A549 (cell line): ENCODE data around the gene SCG2. TPM values are rescaled to one million over a fixed set of nuclear protein-coding genes. Genes with fewer than 3 reads are reported as not detected.
A peak's percentile ranks its signal among the peaks of the same experiment; 100 is the strongest.

Experiments
- ATAC-seq, 2 experiments: fragments of 200-7000 bp in 1 of 2; fragments of >200 bp in 1 of 2; cut with Nextera tagmentation in 1 of 2; cut with Tn5 transposase in 1 of 2; 3 replicates each; pipeline versions ENCODE4 v1.8.0 to v1.9.1; 2018 to 2020; ENCODE audit warnings: mild to moderate bottlenecking in 1 of 2, moderate library complexity in 1 of 2
- CTCF ChIA-PET: fragments of 300-600 bp; sonication (Branson Sonifier 250); formaldehyde crosslinking; extraction: SDS; loops from one replicate; lab custom pipeline; 2021; ENCODE audit warnings: antibody characterized with exemption, inconsistent platforms; lab: Yijun Ruan, JAX
- POLR2A ChIA-PET: fragments of 350-600 bp; formaldehyde crosslinking; extraction: SDS; loops from one replicate; lab custom pipeline; 2021; ENCODE audit warnings: antibody characterized with exemption, inconsistent platforms; lab: Yijun Ruan, JAX
- DNase-seq, 2 experiments: peaks; one replicate each; pipeline versions ENCODE4 v3.0.0 to v3.0.0-alpha.2; 2011 to 2016; ENCODE audit warnings: low read depth in 1 of 2, low spot score in 1 of 2
- FAIRE-seq: peaks from 2 replicates; lab custom pipeline; 2011; peaks lifted over from hg19 to GRCh38; lab: Jason Lieb, UNC
- H3K27ac ChIP-seq, 2 experiments: fragments of >200 bp; sonication (Bioruptor Twin); formaldehyde crosslinking; 3 replicates each; pipeline ENCODE4 v1.5.1; 2016 to 2017
- H3K4me1 ChIP-seq: fragments of >200 bp; sonication (Bioruptor Twin); formaldehyde crosslinking; 3 replicates; pipeline ENCODE4 v1.6.1; 2016
- H3K4me2 ChIP-seq: fragments of >200 bp; sonication (Bioruptor Twin); formaldehyde crosslinking; 3 replicates; pipeline ENCODE4 v1.6.1; 2016
- H3K4me3 ChIP-seq: fragments of >200 bp; sonication (Bioruptor Twin); formaldehyde crosslinking; 3 replicates; pipeline ENCODE4 v1.5.1; 2016
- H3K9me3 ChIP-seq: fragments of >200 bp; sonication (Bioruptor Twin); formaldehyde crosslinking; 3 replicates; pipeline ENCODE4 v1.6.1; 2016
- BCL3 ChIP-seq: fragments of >200 bp; sonication (Bioruptor Twin); formaldehyde crosslinking; IDR thresholded peaks from 3 replicates; pipeline ENCODE4 v1.6.1; 2016
- BHLHE40 ChIP-seq: IDR thresholded peaks from 2 replicates; pipeline ENCODE4 v1.6.1; 2012; ENCODE audit warnings: low read depth, low read length, inconsistent platforms
- CBX8 ChIP-seq: fragments of 200-600 bp; sonication (generic); IDR thresholded peaks from 2 replicates; pipeline ENCODE4 v1.6.1; 2016
- CHD2 ChIP-seq: fragments of 150-350 bp; IDR thresholded peaks from 2 replicates; pipeline ENCODE4 v1.6.1; 2014; ENCODE audit warnings: low read length; ENCODE audit not compliant: partially characterized antibody
- EHF ChIP-seq: fragments of 250-450 bp; sonication (Bioruptor Pico); IDR thresholded peaks from 2 replicates; pipeline ENCODE4 v1.5.0; 2020; ENCODE audit warnings: mild to moderate bottlenecking
- EP300 ChIP-seq, 2 experiments: fragments of >200 bp; sonication (Bioruptor Twin); formaldehyde crosslinking; IDR thresholded peaks; 2 replicates in 1 of 2; 3 replicates in 1 of 2; pipeline ENCODE4 v1.6.1; 2016 to 2017
- FOSB ChIP-seq: fragments of 250-450 bp; sonication (Bioruptor Pico); IDR thresholded peaks from 2 replicates; pipeline ENCODE4 v1.5.0; 2020; ENCODE audit warnings: mild to moderate bottlenecking, moderate library complexity
- HEYL ChIP-seq: fragments of 250-450 bp; sonication (Bioruptor Pico); IDR thresholded peaks from 2 replicates; pipeline ENCODE4 v1.8.0; 2021; ENCODE audit warnings: mild to moderate bottlenecking, moderate library complexity
- HMGXB4 ChIP-seq: fragments of 250-450 bp; sonication (Bioruptor Pico); IDR thresholded peaks from 2 replicates; pipeline ENCODE4 v1.5.0; 2021; ENCODE audit warnings: mild to moderate bottlenecking, moderate library complexity, borderline replicate concordance
- HOXB13 ChIP-seq: fragments of 250-450 bp; sonication (Bioruptor Pico); IDR thresholded peaks from 2 replicates; pipeline ENCODE4 v1.5.0; 2020; ENCODE audit warnings: low read depth, mild to moderate bottlenecking, moderate library complexity
- HOXB5 ChIP-seq: fragments of 250-450 bp; sonication (Bioruptor Pico); IDR thresholded peaks from 2 replicates; pipeline ENCODE4 v1.5.0; 2020; ENCODE audit warnings: mild to moderate bottlenecking, moderate library complexity
- JUNB ChIP-seq: fragments of >200 bp; sonication (Bioruptor Twin); formaldehyde crosslinking; IDR thresholded peaks from 2 replicates; pipeline ENCODE4 v1.6.1; 2016
- MAX ChIP-seq: IDR thresholded peaks from 2 replicates; pipeline ENCODE4 v1.6.1; 2012
- NFE2L2 ChIP-seq: fragments of 150-350 bp; conservative IDR thresholded peaks from 2 replicates; pipeline ENCODE4 v1.6.1; 2014; ENCODE audit warnings: low read length
- NPAS2 ChIP-seq: fragments of 250-450 bp; sonication (Bioruptor Pico); IDR thresholded peaks from 2 replicates; pipeline ENCODE4 v1.8.0; 2022; ENCODE audit warnings: mild to moderate bottlenecking, moderate library complexity, borderline replicate concordance
- NR3C1 ChIP-seq: fragments of >200 bp; sonication (Bioruptor Twin); formaldehyde crosslinking; IDR thresholded peaks from 3 replicates; pipeline ENCODE4 v1.6.1; 2017
- PHF8 ChIP-seq: fragments of 200-600 bp; sonication (generic); IDR thresholded peaks from 2 replicates; pipeline ENCODE4 v1.6.1; 2016; ENCODE audit warnings: low read depth, mild to moderate bottlenecking, antibody characterized with exemption, moderate library complexity, borderline replicate concordance
- POLR2A ChIP-seq: IDR thresholded peaks from 2 replicates; pipeline ENCODE4 v1.6.1; 2012; ENCODE audit warnings: mild to moderate bottlenecking, low read length
- POLR2AphosphoS2 ChIP-seq: conservative IDR thresholded peaks from 2 replicates; pipeline ENCODE4 v1.6.1; 2012; ENCODE audit warnings: low read length, improper control_type of control experiment, inconsistent platforms
- RAD21 ChIP-seq, 2 experiments: fragments of >200 bp in 1 of 2; sonication (Bioruptor Twin) in 1 of 2; formaldehyde crosslinking in 1 of 2; IDR thresholded peaks in 1 of 2; conservative IDR thresholded peaks in 1 of 2; 2 replicates in 1 of 2; 3 replicates in 1 of 2; pipeline ENCODE4 v1.6.1; 2012 to 2018; ENCODE audit warnings: inconsistent platforms in 1 of 2
- RFX5 ChIP-seq: fragments of 450-650 bp; IDR thresholded peaks from 2 replicates; pipeline ENCODE4 v1.7.1; 2014; ENCODE audit warnings: antibody characterized with exemption, mild to moderate bottlenecking, moderate library complexity
- RNF2 ChIP-seq: fragments of 200-600 bp; sonication (generic); IDR thresholded peaks from 2 replicates; pipeline ENCODE4 v1.6.1; 2016; ENCODE audit warnings: low read depth, mild to moderate bottlenecking, antibody characterized with exemption, moderate library complexity, borderline replicate concordance
- TFCP2L1 ChIP-seq: fragments of 250-450 bp; sonication (Bioruptor Pico); IDR thresholded peaks from 2 replicates; pipeline ENCODE4 v1.5.0; 2021; ENCODE audit warnings: mild to moderate bottlenecking
- USF2 ChIP-seq: fragments of 450-650 bp; IDR thresholded peaks from 2 replicates; pipeline ENCODE4 v1.6.1; 2014; ENCODE audit warnings: antibody characterized with exemption
- ZNF302 ChIP-seq: fragments of 250-450 bp; sonication (Bioruptor Pico); IDR thresholded peaks from 2 replicates; pipeline ENCODE4 v1.9.0; 2021; ENCODE audit warnings: inconsistent platforms, mild to moderate bottlenecking, moderate library complexity
- ZSCAN20 ChIP-seq: fragments of 250-450 bp; sonication (Bioruptor Pico); IDR thresholded peaks from 2 replicates; pipeline ENCODE4 v1.8.0; 2022; ENCODE audit warnings: mild to moderate bottlenecking, moderate library complexity
- WGBS: methylation state at CpG from one replicate; pipeline ENCODE4 v1.1.6; 2017; ENCODE audit errors: missing lambda C conversion rate; 5-methylcytosine and 5-hydroxymethylcytosine counted together
- polyA plus RNA-seq, 4 experiments: library from polyadenylated mRNA; depleted of rRNA in 3 of 4; stranded (reverse); fragments of >200 nt; fragmentation: RNase III in 1 of 4; extraction: RNeasy Plus Mini Kit Qiagen cat#74134 plus additional on column Dnase treatment in 1 of 4; gene quantifications; 2 replicates in 3 of 4; 3 replicates in 1 of 4; pipeline ENCODE4 v1.2.3, GENCODE V29; 2011 to 2017

The SCG2 gene
- polyA plus RNA-seq, 2 of the 4 experiments (the other 2 are of a cell fraction): 0.84 to 10.2 TPM

GRCh38 chr2:223588251-223588650 is 13.9 kb downstream of the SCG2 start:
- FAIRE-seq (no peak), DNase-seq (no peak), ATAC-seq (no peak)
- no peak overlapping the region for H3K4me2 ChIP-seq
- H3K9me3 ChIP-seq: no peaks in the 10 kb centered on the region
- 75% methylated on average over 3 of the region's 3 CpGs for whole genome bisulfite sequencing
- POLR2A ChIA-PET: no interaction called here
- CTCF ChIA-PET: no interaction called here
- TF ChIP-seq NR3C1 (no peak), HOXB5 (CRISPR knock-in tag) (no peak), NPAS2 (CRISPR knock-in tag) (no peak)
- no peak overlapping the region for H3K4me3 ChIP-seq
- no peak overlapping the region for H3K27ac ChIP-seq
- H3K4me1 ChIP-seq: peaks cover 21% of the 10 kb centered on the region

GRCh38 chr2:223587301-223587700 is 14.9 kb downstream of the SCG2 start:
- 83% methylated on average over 3 of the region's 3 CpGs for WGBS
- ATAC-seq (no peak), FAIRE-seq (no peak)
- CTCF ChIA-PET: interaction anchor here (1.9 kb wide), 1 partner anchor 21 kb away, joined by 5 read pairs; no protein-coding TSS in a partner anchor
- POLR2A ChIA-PET: no interaction called here
- peaks cover 21% of the 10 kb centered on the region for H3K4me1 ChIP-seq
- H3K9me3 ChIP-seq: no peaks in the 10 kb centered on the region
- H3K4me3 ChIP-seq: no peak overlapping the region
- no peak overlapping the region for H3K4me2 ChIP-seq
- H3K27ac ChIP-seq: no peak overlapping the region
- no peak for TF ChIP-seq ZSCAN20
- no peak for TF ChIP-seq NPAS2 (CRISPR knock-in tag)
- no peak for TF ChIP-seq HOXB13 (CRISPR knock-in tag)
- TF ChIP-seq EHF: no peak
- TF ChIP-seq EP300 (IDR thresholded peaks at IDR 0.05): no peak
- TF ChIP-seq PHF8: no peak
- TF ChIP-seq BCL3: no peak
- TF ChIP-seq MAX: no peak
- TF ChIP-seq POLR2AphosphoS2: no peak
- no peak for TF ChIP-seq RNF2
- no peak for TF ChIP-seq HMGXB4
- TF ChIP-seq, all 56 proteins: peak for 0
- DNase-seq: no peak

- ATAC-seq: no peak
- DNase-seq: peak in 1 of 2 experiments; percentile 29
- Histone ChIP-seq H3K9me3 (no peaks in the 10 kb centered on the region), H3K4me1 (peaks cover 21% of the 10 kb centered on the region), H3K27ac (no peak overlapping the region), H3K4me3 (no peak overlapping the region), H3K4me2 (peak overlapping the region; percentile 51; the same call in 2 of the 3 replicates)
- FAIRE-seq: no peak
- TF ChIP-seq RAD21 (conservative IDR thresholded peaks at IDR 0.05 in 1 of 2, IDR thresholded peaks at IDR 0.05 in 1 of 2) (no peak), CBX8 (no peak), NFE2L2 (no peak), HOXB13 (CRISPR knock-in tag) (no peak), BHLHE40 (no peak), CHD2 (no peak), FOSB (CRISPR knock-in tag) (no peak), EP300 (IDR thresholded peaks at IDR 0.05) (no peak), HEYL (CRISPR knock-in tag) (no peak), USF2 (no peak), JUNB (no peak), RFX5 (no peak), BCL3 (no peak), POLR2A (no peak), ZNF302 (CRISPR knock-in tag) (no peak), TFCP2L1 (no peak)
- ChIA-PET CTCF (interaction anchor here (1.2 to 1.9 kb wide), 3 partner anchors 16 to 534 kb away, joined by 4 to 5 read pairs (median 4); partner anchors contain the start of gene SCG2), POLR2A (no interaction called here)
- WGBS: 28% methylated on average over 2 of the region's 2 CpGs
Measured at GRCh38 chr2:223586261-223586660, 15.9 kb downstream of the SCG2 start.
